ENCODE results near the gene TMEM117.

Gene TMEM117

DNA sequence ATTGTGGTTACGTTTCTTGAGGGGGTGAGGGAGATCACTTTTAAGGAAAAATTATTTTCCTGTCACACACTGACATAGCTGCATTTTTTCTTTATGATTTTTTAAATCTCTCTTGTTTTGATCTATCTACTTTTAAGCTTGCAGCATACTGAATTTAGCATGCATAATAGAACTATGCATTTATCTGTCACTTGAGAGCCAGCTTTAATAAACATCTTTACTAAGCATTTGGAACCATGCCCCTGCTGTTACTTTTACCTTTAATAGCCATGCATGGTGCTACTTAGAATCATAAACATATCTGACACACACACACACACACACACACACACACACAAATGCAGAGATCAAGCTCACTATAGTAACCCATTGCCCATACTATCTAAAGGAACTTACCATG lies 554.0 kb downstream of the TMEM117 start:
- no peak for DNase-seq

- DNase-seq = no peak
These were observed 561.8 kb downstream of the TMEM117 start for GRCh38 chr12:44397631-44398030.

- DNase-seq = no peak
These were observed 567.3 kb downstream of the TMEM117 start for GRCh38 chr12:44403185-44403584.

DNA sequence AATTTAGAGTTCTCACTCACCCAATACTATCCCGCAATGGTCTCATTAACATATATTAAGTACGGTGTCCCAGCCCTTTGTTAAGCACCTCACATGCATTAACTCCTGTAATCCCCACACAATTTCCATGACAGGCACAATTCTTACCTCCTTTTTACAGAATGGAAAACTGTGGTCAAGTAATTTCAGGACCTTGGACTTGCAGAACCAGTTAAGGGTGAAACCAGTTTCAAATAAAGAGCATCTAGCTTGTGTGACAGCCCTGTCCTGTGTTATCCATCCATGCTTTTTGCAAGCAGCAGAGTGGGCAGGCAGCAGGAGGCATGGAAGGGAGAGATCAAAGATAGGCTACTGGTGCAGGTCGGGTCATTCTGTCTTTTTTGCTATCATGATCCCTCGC lies 569.4 kb downstream of the TMEM117 start:
- DNase-seq = no peak

DNA sequence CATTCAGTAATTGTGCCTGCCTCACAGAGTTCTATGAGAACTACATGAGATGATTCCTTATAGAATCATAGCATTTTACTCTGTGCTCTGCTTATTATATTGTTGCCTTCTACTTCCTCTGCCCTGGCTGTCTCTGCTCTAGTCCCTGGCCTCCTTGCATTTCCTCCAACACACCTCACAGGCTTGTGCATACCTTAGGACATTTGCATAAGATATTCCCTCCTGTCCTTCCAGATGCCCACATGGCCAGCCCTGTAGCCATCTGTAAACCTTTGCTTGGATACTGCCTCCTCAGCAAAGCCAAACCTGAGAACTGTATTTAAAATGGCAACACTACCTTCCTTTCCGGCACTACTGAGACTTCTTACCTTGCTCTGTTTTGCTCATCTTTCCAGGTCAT lies 586.7 kb downstream of the TMEM117 start:
- no peak for DNase-seq

- DNase-seq = no peak
These were observed 592.9 kb downstream of the TMEM117 start for GRCh38 chr12:44428825-44429224.

DNA sequence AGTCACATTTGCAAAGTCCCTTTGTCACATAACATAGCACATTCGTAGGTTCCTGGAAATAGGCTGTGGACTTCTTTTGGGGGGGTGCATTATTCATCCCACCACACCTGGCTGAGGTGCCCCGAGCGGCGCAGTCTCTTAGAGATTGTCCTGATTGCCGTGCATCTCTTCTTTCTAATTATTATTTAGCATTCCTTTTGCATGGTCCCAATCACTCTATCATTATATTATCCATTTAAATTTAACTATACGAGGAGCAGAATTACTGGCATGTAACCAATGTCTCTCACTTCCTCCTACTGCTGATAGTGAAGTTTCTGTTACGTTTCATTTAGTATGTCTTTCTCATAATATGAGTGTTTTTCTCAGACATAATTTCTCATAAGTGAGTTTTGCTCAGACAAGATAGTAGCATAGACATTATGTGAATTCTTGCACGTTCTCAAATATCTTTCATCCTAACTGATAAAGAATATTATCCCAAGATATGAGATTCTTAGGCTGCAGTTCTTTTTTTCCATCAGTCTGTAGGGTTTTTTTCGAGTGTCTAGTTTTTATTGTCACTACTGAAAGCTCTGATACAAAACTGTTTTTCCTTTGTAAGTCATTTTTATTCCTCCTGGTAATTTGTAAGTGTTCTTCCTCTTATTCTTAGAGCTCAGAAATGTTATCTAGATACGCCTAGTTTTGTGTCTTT lies 595.9 kb downstream of the TMEM117 start:
- no peak for DNase-seq

GRCh38 chr12:44433659-44434058 lies 597.8 kb downstream of the TMEM117 start:
- DNase-seq = no peak

DNA sequence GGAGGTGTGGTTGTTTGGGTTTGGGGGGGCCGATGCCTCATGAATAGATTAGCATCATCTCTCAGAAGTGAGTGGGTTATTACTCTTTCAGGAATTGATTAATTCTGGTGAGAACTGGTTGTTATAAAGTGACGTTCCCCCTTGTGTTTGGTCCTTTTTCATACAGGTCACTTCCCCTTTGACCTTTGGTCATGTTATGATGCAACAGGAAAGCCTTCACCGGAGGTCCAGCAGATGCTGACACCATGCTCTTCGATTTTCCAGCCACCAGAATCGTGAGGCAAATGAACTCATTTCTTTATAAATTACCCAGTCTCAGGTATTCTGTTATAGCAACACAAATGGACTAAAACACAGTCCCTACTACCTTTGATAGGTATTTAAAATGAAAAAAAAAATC lies 600.9 kb downstream of the TMEM117 start:
- no peak for DNase-seq
